Measurements from ENCODE around the gene NUP133.

Gene NUP133

GRCh38 chr1:229432905-229433304, 75.2 kb downstream of the NUP133 start:
- H3K4me3 ChIP-seq (replicated peaks; ENCODE audit: low read depth, low read length) = no peak overlapping the region
- no peak for TF ChIP-seq CTCF (IDR thresholded peaks at IDR 0.05; ENCODE audit: low read depth, low read length, missing control alignments)
- DNase-seq (ENCODE audit: extremely low read depth, low read depth) = no peak

GRCh38 chr1:229432116-229432461, 76.1 kb downstream of the NUP133 start:
- DNase-seq (ENCODE audit: extremely low read depth, low read depth) = no peak
- no peak for TF ChIP-seq CTCF (IDR thresholded peaks at IDR 0.05; ENCODE audit: low read depth, low read length, missing control alignments)
- H3K4me3 ChIP-seq (replicated peaks; ENCODE audit: low read depth, low read length) = no peak overlapping the region

- DNase-seq (ENCODE audit: extremely low read depth, low read depth) = no peak
- no peak overlapping the region for H3K4me3 ChIP-seq (replicated peaks; ENCODE audit: low read depth, low read length)
- TF ChIP-seq CTCF (IDR thresholded peaks at IDR 0.05; ENCODE audit: low read depth, low read length, missing control alignments) = no peak
Measured at GRCh38 chr1:229431284-229432115, 76.6 kb downstream of the NUP133 start.

GRCh38 chr1:229430761-229431283, 77.3 kb downstream of the NUP133 start:
- TF ChIP-seq CTCF (IDR thresholded peaks at IDR 0.05; ENCODE audit: low read depth, low read length, missing control alignments) = no peak
- H3K4me3 ChIP-seq (replicated peaks; ENCODE audit: low read depth, low read length) = no peak overlapping the region
- DNase-seq (ENCODE audit: extremely low read depth, low read depth) = no peak

GRCh38 chr1:229428256-229428655, 79.9 kb downstream of the NUP133 start:
- H3K4me3 ChIP-seq (replicated peaks; ENCODE audit: low read depth, low read length) = no peak overlapping the region
- no peak for TF ChIP-seq CTCF (IDR thresholded peaks at IDR 0.05; ENCODE audit: low read depth, low read length, missing control alignments)

GRCh38 chr1:229427572-229427971, 80.6 kb downstream of the NUP133 start:
- no peak overlapping the region for H3K4me3 ChIP-seq (replicated peaks; ENCODE audit: low read depth, low read length)
- DNase-seq (ENCODE audit: extremely low read depth, low read depth) = no peak
- TF ChIP-seq CTCF (IDR thresholded peaks at IDR 0.05; ENCODE audit: low read depth, low read length, missing control alignments) = no peak

More at GRCh38 chr1:229428256-229428655, 79.9 kb downstream of the NUP133 start:
- no peak for DNase-seq (ENCODE audit: extremely low read depth, low read depth)
